ENCODE results near the gene OXA1L.
"Not testable (repeated sequence)": the region's sequence is repeated elsewhere in the genome, so short reads cannot be mapped to it uniquely, and the experiment has no call there.

The OXA1L gene

DNA sequence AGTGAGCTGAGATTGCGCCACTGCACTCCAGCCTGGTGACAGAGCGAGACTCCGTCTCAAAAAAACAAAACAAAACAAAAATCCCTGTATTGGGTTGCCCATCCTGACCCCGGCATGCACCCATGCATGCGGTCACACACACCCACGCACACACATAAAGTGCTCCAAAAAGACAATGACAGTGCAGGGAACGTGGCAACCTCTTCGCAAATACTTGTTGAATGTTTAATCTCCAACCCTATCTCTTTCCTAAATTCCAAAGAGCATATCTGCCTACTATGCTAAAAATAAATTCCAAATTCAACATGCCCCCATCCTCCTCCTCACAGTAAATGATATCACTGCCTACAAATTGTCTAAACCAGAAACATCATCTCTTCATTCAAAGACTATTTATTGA, 35.2 kb downstream of the OXA1L start:
- DNase-seq (ENCODE audit: low read depth) = no peak

DNA sequence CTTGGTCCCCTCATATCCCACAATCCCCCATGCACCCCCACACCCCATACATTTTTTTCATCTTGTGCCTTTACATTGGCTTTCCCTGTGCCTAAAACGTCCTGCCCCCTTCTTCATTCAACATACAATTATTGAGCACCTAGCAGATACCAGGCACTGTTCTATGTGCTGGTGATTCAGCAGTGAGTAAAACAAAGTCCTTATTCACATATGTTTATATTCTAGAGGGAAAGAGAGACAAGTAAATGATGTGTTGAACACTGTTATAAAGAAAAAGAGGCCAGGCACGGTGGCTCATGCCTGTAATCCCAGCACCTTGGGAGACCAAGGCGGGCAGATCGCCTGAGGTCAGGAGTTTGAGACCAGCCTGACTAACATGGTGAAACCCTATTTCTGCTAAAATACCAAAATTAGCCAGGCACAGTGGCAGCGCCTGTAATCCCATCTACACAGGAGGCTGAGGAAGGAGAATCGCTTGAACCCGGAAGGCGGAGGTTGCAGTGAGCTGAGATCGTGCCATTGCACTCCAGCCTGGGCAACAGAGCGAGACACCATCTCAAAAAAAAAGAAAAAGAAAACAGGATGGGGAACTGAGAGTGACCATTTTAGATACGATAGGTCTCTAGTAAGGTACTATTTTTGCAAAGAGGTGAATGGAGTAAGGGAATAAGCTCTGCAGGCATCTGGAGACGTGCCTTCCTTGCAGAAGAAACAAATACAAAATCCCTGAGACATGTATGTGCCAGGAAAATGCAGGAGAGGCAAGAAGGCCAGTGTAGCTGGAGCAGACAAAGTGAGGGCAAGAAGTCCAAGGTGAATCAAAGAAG, 36.6 kb downstream of the OXA1L start:
- DNase-seq (ENCODE audit: low read depth) = no peak

DNA sequence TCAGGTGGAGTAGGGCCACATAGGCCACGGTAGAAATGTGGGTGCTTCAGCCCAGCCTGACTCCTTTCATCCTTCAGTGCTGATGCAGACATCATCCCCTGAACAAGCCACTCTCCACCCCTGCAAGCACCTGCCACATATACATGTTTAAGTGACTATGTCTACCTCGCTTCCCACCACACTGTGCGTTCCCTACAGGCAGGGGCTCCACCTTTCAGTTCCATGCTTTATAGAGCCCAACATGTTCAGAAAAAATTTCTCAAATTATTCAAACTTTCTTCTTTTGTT, 37.1 kb downstream of the OXA1L start:
- no peak for DNase-seq (ENCODE audit: low read depth)

DNA sequence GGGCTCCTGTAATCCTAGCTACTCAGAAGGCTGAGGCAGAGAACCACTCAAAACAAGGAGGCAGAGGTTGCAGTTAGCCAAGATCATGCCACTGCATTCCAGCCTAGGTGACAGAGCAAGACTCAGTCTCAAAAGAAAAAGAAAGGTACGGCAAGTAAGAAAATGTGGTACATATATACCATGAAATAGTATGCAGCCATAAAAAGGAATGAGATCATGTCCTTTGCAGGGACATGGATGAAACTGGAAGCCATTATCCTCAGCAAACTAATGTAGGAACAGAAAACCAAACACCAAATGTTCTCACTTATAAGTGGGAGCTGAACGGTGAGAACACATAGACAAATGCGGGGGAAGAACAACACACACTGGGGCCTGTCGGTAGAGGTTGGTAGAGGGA, 38.7 kb downstream of the OXA1L start:
- DNase-seq (ENCODE audit: low read depth) = not testable (repeated sequence)

DNA sequence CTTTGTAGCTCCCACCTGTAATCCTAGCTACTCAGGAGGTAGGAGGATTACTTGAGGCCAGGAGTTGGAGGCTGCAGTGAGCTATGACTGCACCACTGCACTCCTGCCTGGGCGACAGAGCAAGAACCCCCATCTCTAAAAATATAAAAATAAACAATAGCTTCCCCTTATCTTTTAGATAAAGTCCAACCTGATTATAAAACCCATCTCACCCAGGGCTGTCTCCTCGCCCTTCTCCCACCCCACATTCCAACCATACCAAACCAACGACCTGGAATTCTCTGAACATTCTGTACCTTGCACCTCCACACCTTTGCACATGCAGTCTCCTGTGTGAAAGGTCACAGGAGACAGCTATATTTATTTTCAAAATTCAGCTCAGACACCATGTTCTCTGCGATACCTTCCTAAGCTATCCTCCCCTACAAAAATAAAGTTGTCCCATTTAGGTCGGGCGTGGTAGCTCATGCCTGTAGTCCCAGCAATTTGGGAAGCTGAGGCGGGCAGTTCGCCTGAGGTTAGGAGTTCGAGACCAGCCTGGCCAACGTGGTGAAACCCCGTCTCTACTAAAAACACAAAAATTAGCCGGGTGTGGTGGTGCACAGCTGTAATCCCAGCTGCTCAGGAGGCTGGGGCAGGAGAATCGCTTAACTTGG, 41.1 kb downstream of the OXA1L start:
- no peak for DNase-seq (ENCODE audit: low read depth)

DNA sequence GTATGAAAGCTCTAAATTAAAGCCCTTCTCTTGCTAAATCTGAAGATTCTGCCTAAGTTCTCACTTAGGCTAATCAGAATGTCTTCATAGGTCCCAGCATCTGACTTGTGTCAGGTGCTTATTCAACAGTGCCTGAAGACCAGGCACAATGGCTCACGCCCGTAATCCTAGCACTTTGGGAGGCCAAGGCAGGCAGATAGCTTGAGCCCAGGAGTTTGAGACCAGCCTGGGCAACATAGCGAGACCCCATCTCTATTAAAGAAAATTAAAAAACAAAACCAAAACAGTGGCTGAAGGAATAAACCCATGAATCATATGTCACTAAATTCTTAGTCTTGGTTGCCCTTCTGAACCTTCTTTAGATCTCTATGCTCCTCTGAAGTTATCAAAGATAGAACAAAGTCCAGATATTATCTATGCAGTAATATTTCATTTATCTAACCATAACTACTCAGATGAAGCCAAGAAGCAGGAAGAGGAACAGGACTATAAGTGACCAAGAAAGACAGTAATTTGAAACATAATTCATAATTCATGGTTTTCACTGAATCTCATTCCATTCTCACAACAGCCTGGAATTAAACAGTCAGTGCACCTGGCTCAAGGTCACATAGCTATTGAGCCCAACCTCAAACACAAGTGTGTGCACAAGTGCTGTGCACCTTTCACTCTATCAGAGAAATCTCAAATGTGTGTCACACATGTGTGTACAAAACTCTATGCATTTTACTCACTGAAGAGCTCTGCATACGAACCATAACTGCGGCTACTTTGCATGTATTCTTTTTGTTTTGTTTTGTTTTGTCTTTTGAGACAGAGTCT, 42.1 kb downstream of the OXA1L start:
- DNase-seq (ENCODE audit: low read depth) = no peak

DNA sequence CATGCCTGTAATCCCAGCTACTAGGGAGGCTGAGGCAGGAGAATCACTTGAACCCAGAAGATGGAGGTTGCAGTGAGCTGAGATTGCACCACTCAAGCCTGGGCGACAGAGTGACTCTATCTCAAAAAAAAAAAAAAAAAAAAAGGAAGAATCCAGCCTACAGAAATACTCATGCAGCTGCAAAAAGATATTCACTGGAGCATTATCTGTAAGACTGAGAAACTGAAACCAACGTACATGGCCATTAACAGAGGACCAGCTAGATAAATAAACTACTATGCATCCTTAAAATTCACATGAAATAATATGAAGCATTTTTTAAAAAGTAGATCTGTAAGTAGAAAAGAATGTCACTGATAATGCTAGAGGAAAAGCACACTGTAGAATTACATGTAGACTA, 45.2 kb downstream of the OXA1L start:
- DNase-seq (ENCODE audit: low read depth) = no peak

DNA sequence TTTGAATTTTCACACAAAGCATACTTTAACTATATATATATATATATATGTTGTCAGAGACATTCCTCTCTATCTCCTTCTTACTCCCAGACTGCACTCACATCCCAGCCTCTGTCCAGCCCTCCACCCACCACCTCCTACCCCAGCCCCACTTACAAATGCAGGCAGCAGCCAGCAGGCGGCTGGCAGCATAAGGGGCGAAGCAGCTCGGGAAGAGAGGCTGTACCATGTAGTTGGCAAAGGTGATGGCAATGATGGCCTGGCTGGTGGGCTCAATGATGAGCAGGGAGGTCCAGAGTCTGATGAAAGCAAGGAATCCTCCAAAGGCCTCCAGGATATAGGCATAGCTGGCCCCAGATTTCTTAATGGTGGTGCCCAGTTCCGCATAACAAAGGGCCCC, 46.3 kb downstream of the OXA1L start:
- DNase-seq (ENCODE audit: low read depth) = no peak

DNA sequence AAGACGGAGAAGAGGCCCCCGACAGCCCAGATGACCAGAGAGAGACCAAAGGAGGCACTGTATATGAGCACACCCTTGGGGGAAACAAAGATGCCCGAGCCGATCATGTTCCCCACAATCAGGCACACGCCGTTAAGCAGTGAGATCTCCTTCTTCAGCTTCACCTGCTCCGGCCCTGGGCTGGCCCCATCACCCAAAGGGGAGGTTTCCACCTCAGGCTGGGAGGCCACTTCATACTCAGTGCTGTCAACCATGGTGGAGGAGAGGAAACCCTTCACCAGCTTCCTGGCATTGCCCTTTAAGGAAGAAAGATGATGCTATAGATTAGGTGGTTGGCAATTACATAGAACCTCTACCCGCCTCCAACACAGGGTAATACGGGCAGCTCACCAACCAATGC, 46.7 kb downstream of the OXA1L start:
- DNase-seq (ENCODE audit: low read depth) = no peak

DNA sequence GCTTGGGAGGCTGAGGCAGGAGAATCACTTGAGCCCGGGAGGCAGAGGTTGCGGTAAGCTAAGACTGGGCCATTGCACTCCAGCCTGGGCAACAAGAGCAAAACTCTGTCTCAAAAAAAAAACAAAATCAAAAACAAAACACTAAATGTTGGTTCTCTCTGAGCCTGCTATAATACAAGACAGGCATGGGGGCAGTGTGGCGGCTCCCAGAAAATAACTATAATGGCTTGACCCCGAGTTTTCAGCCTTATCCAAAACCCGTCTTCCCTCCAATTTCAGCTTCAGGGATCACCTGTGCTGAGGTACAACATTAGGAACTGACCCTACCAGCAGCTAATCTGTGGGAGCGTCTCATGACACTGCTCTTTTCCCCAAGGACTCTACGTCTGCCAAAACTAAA, 47.9 kb downstream of the OXA1L start:
- no peak for DNase-seq (ENCODE audit: low read depth)

DNA sequence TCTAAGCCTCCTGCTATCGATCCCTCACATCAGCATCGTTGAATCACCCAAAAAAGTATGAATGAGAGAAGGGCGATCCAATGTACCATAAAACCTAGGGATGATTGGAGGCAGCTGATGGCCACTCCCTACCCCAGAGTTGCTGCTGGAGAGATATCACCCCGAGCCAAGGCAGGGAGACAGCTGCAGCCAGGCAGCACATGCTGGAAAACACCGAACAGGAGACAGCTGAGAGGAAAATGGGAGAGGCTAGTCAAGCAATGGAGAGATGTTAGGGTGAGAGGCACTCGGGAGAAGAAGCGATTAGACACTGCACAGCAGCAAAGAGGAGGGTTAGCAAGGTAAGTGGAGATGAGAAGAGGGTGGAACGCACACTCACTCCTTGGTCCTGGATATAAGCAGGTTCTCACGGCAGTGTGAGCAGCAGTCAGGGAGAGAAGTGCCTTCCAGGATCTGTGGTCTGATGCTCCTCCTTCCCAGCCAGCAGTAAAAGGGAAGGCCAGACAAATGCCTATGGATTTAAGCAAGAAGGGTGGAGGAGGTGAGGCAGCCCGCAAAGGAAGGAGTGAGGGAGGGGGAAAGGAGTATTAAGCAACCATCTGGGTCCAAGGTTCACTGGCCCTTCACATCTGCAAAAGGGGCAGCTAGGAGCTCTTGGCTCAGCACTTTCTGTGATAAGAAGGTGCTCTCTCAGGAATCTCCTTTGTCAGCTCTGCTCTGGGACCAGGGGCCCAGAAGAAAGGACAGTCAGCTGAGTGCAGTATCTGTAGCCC, 48.6 kb downstream of the OXA1L start, which contains the start of gene SLC7A7:
Gene SLC7A7 (minus strand): TSS at position 495 of the 773 bp plus-strand sequence. CDS start 2,037 bp downstream, outside the sequence.
- no peak for DNase-seq (ENCODE audit: low read depth)

DNA sequence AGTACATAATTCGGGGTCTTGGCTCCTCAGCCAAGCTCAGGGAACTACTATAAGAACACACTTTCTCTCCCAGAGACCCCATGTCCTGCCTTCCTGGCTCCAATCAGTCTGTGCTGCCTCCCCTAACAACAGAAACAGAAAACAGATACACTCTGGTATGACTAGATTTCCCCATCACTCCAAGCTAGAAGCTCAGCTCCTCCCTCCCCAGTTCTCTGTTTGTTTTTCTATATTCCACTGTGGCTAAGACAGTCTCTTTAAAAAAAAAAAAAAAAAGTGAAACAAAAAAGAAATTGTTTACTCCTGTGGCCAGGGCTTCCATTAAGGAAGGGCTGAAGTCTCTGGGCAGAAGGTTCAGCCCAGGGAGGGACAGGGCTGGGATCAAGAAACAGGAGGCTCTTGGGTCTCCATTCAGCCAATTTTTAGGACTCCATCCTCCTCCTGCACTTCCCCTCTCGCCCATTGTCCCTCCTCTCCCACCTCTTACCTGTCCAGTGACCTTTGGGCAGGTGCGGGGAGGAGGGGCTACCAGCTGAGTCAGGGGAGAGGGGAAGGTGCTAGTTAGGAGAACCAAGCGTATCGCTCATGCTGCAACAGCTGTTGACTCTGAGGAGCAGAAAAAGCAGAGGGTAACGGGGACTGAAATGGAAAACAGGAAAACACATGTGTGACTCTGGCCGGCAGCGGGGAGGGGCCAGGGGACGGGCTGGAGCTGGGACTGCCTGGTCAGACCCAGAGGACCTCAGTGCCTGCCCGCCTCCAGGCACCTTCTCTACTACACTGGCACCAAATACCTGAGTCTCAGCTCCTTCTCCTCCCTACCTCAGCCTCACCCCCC, 52.9 kb downstream of the OXA1L start:
- DNase-seq (ENCODE audit: low read depth) = no peak

DNA sequence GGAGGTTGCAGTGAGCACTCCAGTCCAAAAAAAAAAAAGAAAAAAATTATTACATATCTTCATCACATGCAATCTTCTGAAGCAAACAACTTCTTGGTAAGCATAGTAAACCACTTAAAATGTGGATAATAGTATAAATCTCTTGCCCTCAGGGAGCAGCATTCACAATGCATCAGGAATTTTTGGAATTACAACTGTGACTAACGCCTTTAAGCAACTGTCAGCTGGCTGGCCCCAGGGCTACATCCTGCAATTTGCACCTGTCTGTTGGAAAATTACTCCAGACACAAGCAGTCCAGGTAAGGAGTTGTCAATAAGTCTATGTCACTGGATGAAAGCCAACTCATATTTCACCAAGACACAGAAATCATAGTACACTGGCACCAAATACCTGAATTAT, 54.2 kb downstream of the OXA1L start:
- no peak for DNase-seq (ENCODE audit: low read depth)

DNA sequence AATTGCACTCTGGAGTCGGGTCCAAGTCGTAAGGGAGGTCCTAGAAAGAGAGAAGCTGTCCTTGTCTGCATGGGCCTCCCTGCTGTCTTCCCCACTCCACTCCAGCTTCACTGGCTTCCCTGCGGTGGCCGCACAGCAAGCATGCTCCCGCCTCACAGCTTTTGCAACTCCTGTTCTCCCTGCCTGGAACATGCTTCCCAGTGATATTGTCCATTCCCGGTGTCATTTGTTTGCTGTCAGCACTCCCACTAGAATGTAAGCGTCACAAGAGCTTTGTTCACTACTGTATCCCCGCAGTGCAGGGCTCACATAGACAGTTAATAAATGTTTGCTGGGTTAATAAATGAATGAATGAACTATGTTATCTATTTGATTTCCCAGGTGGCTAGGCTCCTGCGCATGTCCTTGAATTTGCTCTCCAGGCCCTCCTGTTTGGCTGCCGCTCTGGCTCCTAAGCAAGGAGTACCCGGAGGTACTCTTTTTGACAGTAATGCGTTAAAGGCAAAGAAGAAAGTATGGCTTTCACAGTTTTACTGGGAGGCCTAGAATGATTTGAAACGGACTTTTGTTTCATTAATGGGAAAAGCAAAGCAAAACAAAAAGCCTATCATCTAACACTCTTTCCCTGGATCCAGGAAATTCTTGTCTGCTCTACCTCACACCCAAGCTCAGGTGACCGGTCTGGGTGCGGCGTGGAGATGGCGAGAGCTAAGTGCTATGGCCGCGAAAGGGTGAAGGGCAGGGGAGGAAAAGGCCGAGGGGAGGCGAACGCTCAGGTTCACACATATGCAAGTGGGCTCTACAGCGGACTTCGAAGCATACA, 54.9 kb downstream of the OXA1L start:
- DNase-seq (ENCODE audit: low read depth) = no peak

DNA sequence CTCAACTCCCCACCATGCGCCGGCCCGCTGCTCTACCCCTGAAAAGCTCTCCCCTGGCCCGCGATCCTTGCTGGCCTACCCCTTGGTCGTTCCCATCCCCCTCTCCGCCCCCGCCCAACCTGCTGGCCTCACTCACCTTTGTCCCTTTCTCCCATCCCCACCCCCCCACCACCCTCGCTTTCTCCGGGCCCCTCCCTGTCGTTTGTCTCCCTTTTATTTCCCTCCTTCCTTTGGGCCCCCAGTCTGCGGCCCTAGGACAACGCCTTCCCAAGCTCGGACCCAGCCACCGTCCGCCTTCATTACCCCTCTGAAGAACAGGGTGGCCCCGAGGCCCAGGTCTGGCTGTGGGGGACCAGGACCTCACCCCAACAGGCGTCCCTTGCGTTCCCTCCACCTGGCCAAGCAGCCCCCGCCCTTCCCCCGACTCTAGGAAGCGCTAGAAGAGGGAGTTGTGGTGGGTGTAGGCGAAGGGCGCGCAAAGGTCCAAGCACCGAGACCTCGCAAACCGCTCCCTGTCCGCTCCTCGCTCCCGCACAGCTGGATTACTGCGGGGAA, 55.6 kb downstream of the OXA1L start:
- DNase-seq (ENCODE audit: low read depth) = no peak
